Measurements from ENCODE around the gene NBAS.

The NBAS gene

GRCh38 chr2:15560988-15561573, at the start of gene NBAS:
NBAS (minus strand) TSS chr2:15561334; CDS start chr2:15561304, 30 bp downstream.
- Histone ChIP-seq H3K4me3 (ENCODE audit: low read depth, low read length) (peak within 1 kb of the TSS; percentile 99), H3K27ac (ENCODE audit: extremely low read depth, low read depth, low read length) (peak within 1 kb of the TSS; percentile 58), H3K4me1 (ENCODE audit: control insufficient read depth, insufficient read depth, low read length) (no peaks in the 10 kb centered on the region), H3K36me3 (ENCODE audit: control insufficient read depth in 2 of 2, insufficient read depth in 1 of 2, low read length in 2 of 2) (no peaks in the 10 kb centered on the region), H3K9me3 (ENCODE audit: control insufficient read depth, insufficient read depth, low read depth, low read length) (no peaks in the 10 kb centered on the region)
- CTCF ChIA-PET = interaction anchor here (0.9 to 3.2 kb wide), 3 partner anchors 11 to 15 kb away, joined by 4 to 18 read pairs (median 4); no protein-coding TSS in a partner anchor
- POLR2A ChIA-PET = interaction anchor here (0.7 to 1.0 kb wide), 2 partner anchors 12 to 477 kb away, joined by 5 to 6 read pairs; no protein-coding TSS in a partner anchor
- TF ChIP-seq FEZF1 (tag by site-specific recombination; IDR thresholded peaks at IDR 0.05) (no peak), ZFP3 (tag by site-specific recombination; IDR thresholded peaks at IDR 0.05; ENCODE audit: low read depth) (no peak), ZNF510 (tag by site-specific recombination; IDR thresholded peaks at IDR 0.05; ENCODE audit: insufficient replicate concordance) (no peak), SP7 (tag by site-specific recombination; IDR thresholded peaks at IDR 0.05) (peak; percentile 24; the same call in 1 of the 2 replicates), ZNF692 (tag by site-specific recombination; IDR thresholded peaks at IDR 0.05) (peak; percentile 33; the same call in 1 of the 2 replicates), IKZF3 (tag by site-specific recombination; IDR thresholded peaks at IDR 0.05) (peak; percentile 66), KLF10 (tag by site-specific recombination; IDR thresholded peaks at IDR 0.05) (peak; percentile 68; the same call in 1 of the 2 replicates), ZNF10 (tag by site-specific recombination; IDR thresholded peaks at IDR 0.05) (peak; percentile 7; the same call in 1 of the 2 replicates), TRIM28 (IDR thresholded peaks at IDR 0.05; ENCODE audit: borderline replicate concordance, low read length) (peak; percentile 77; the same call in 1 of the 2 replicates), ZNF19 (tag by site-specific recombination; IDR thresholded peaks at IDR 0.05; ENCODE audit: low read depth) (no peak), ZNF473 (tag by site-specific recombination; IDR thresholded peaks at IDR 0.05) (no peak), ZFP69B (tag by site-specific recombination; IDR thresholded peaks at IDR 0.05) (0 out of 2 replicates have a peak, but pooled peaks have one; percentile 27), ZNF585B (tag by site-specific recombination; IDR thresholded peaks at IDR 0.05) (no peak), MYNN (tag by site-specific recombination; IDR thresholded peaks at IDR 0.05; ENCODE audit: borderline replicate concordance) (no peak), ZNF645 (tag by site-specific recombination; IDR thresholded peaks at IDR 0.05) (no peak), ZNF701 (tag by site-specific recombination; IDR thresholded peaks at IDR 0.05) (no peak), YY1 (tag by site-specific recombination; IDR thresholded peaks at IDR 0.05) (peak; percentile 75), ZNF664 (tag by site-specific recombination; IDR thresholded peaks at IDR 0.05) (no peak), ZNF280C (tag by site-specific recombination; IDR thresholded peaks at IDR 0.05) (no peak), HOXD13 (CRISPR knock-in tag; IDR thresholded peaks at IDR 0.05; ENCODE audit: borderline replicate concordance) (no peak), ZNF580 (tag by site-specific recombination; IDR thresholded peaks at IDR 0.05) (no peak), ZBTB10 (tag by site-specific recombination; IDR thresholded peaks at IDR 0.05) (no peak), ZFHX2 (tag by site-specific recombination; conservative IDR thresholded peaks at IDR 0.05) (0 out of 2 replicates have a peak, but pooled peaks have one; percentile 39), ZNF544 (tag by site-specific recombination; IDR thresholded peaks at IDR 0.05) (no peak), ZNF843 (tag by site-specific recombination; IDR thresholded peaks at IDR 0.05) (no peak), ZNF529 (tag by site-specific recombination; IDR thresholded peaks at IDR 0.05; ENCODE audit: insufficient replicate concordance) (no peak), GLIS1 (tag by site-specific recombination; IDR thresholded peaks at IDR 0.05) (no peak), ZNF660 (tag by site-specific recombination; IDR thresholded peaks at IDR 0.05) (peak; percentile 77), PATZ1 (tag by site-specific recombination; IDR thresholded peaks at IDR 0.05) (0 out of 2 replicates have a peak, but pooled peaks have one; percentile 17)
